HUES64 (cell line): Measurements from ENCODE around the gene RBP7.

ENCODE experiments used
- H3K27ac ChIP-seq: 2 replicates; pipeline ENCODE4 v1.7.0; 2013; ENCODE audit warnings: low read depth, low read length, inconsistent platforms
- H3K27me3 ChIP-seq: 2 replicates; pipeline ENCODE4 v1.6.1; 2013; ENCODE audit warnings: mild to moderate bottlenecking, low read length; ENCODE audit not compliant: insufficient read depth
- H3K36me3 ChIP-seq: 2 replicates; pipeline ENCODE4 v1.6.1; 2013; ENCODE audit warnings: mild to moderate bottlenecking, low read length; ENCODE audit not compliant: insufficient read depth
- H3K4me1 ChIP-seq: 2 replicates; pipeline ENCODE4 v1.6.1; 2013; ENCODE audit warnings: mild to moderate bottlenecking, low read length, moderate library complexity; ENCODE audit not compliant: insufficient read depth
- H3K4me3 ChIP-seq: 2 replicates; pipeline ENCODE4 v1.5.1; 2013; ENCODE audit warnings: mild to moderate bottlenecking, low read length, moderate library complexity
- H3K9ac ChIP-seq: 2 replicates; pipeline ENCODE4 v1.6.1; 2013; ENCODE audit warnings: mild to moderate bottlenecking, low read depth, low read length
- H3K9me3 ChIP-seq: 2 replicates; pipeline ENCODE4 v1.6.1; 2013; ENCODE audit warnings: low read depth, low read length; ENCODE audit not compliant: insufficient read depth
- WGBS: fragments of 150-250, 120-280 bp; methylation state at CpG from one replicate; pipeline ENCODE4 v1.1.7; 2013; ENCODE audit warnings: missing lambda C conversion rate; 5-methylcytosine and 5-hydroxymethylcytosine counted together

Gene RBP7

GRCh38 chr1:10031461-10031860 is 34.4 kb downstream of the RBP7 start:
- no peak overlapping the region for H3K4me3 ChIP-seq
- H3K4me1 ChIP-seq, result peaks cover 3% of the 10 kb centered on the region
- no peaks in the 10 kb centered on the region for H3K9me3 ChIP-seq
- H3K9ac ChIP-seq, result no peak overlapping the region
- no CpG with 5 or more reads among the region's 3 CpGs for WGBS
- no peaks in the 10 kb centered on the region for H3K27me3 ChIP-seq
- H3K36me3 ChIP-seq, result peaks cover 2% of the 10 kb centered on the region; the same call in 1 of the 2 replicates
- H3K27ac ChIP-seq, result no peak overlapping the region

GRCh38 chr1:10032590-10033358 is 35.7 kb downstream of the RBP7 start, which contains the start of gene UBE4B:
UBE4B (plus strand) TSS chr1:10032958; CDS start chr1:10033671, 713 bp downstream.
- Histone ChIP-seq H3K36me3 (peaks cover 11% of the 10 kb centered on the region), H3K4me3 (peak within 1 kb of the TSS; percentile 95), H3K4me1 (peaks cover 3% of the 10 kb centered on the region), H3K9ac (peak within 1 kb of the TSS; percentile 92), H3K9me3 (no peaks in the 10 kb centered on the region), H3K27me3 (no peaks in the 10 kb centered on the region), H3K27ac (peak within 1 kb of the TSS; percentile 94)
- under 1% methylated on average over 68 of the region's 73 CpGs for WGBS

GRCh38 chr1:10033359-10033845 is 36.4 kb downstream of the RBP7 start:
- Histone ChIP-seq H3K27ac (peak overlapping the region; percentile 94), H3K9me3 (no peaks in the 10 kb centered on the region), H3K9ac (peak overlapping the region; percentile 92), H3K36me3 (peaks cover 15% of the 10 kb centered on the region), H3K27me3 (no peaks in the 10 kb centered on the region), H3K4me1 (peaks cover 3% of the 10 kb centered on the region), H3K4me3 (peak overlapping the region; percentile 95)
- WGBS, result 1% methylated on average over 17 of the region's 19 CpGs

GRCh38 chr1:10042746-10043145 is 45.7 kb downstream of the RBP7 start:
- WGBS, result 94% methylated on average over 4 of the region's 4 CpGs
- peaks cover 6% of the 10 kb centered on the region for H3K36me3 ChIP-seq

GRCh38 chr1:10045480-10046355 is 48.7 kb downstream of the RBP7 start:
- H3K9me3 ChIP-seq, result no peaks in the 10 kb centered on the region
- H3K4me1 ChIP-seq, result peaks cover 21% of the 10 kb centered on the region
- H3K9ac ChIP-seq, result no peak overlapping the region
- no peaks in the 10 kb centered on the region for H3K27me3 ChIP-seq
- 90% methylated on average over 8 of the region's 8 CpGs for WGBS
- no peak overlapping the region for H3K27ac ChIP-seq
- H3K4me3 ChIP-seq, result no peak overlapping the region
- peaks cover 2% of the 10 kb centered on the region; the same call in 1 of the 2 replicates for H3K36me3 ChIP-seq

More at GRCh38 chr1:10042746-10043145, 45.7 kb downstream of the RBP7 start:
- H3K9me3 ChIP-seq, result no peaks in the 10 kb centered on the region
- H3K4me3 ChIP-seq, result no peak overlapping the region
- no peak overlapping the region for H3K27ac ChIP-seq
- peaks cover 21% of the 10 kb centered on the region for H3K4me1 ChIP-seq
- no peak overlapping the region for H3K9ac ChIP-seq
- no peaks in the 10 kb centered on the region for H3K27me3 ChIP-seq

- 87% methylated on average over 8 of the region's 8 CpGs for WGBS
- Histone ChIP-seq H3K9ac (no peak overlapping the region), H3K9me3 (no peaks in the 10 kb centered on the region), H3K27ac (no peak overlapping the region), H3K4me1 (peaks cover 21% of the 10 kb centered on the region), H3K36me3 (0 out of 2 replicates have a peak, but pooled peaks cover 2% of the 10 kb centered on the region), H3K4me3 (no peak overlapping the region), H3K27me3 (no peaks in the 10 kb centered on the region)
Observed at GRCh38 chr1:10046356-10047085, 49.5 kb downstream of the RBP7 start.

DNA sequence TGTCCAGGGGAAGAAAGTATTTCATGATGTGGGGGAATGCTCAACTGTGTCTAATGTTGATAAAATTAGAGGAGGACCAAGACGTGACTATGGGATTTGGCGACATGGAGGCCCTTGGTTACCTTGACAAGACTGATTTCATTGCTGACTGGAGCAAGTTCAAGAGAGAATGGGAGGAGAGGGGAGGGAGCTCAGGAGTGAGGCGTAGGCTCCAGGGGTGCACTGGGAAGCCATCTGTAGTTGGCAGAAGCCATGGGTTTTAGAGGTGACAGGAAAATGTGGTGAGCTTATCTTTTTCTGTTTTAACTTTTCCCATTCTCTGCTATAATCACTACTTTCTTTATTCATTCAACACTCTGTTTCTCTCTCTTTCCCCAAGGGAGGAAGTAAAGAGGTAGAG is 51.6 kb downstream of the RBP7 start:
- Histone ChIP-seq H3K4me3 (no peak overlapping the region), H3K9me3 (no peaks in the 10 kb centered on the region), H3K27ac (no peak overlapping the region), H3K27me3 (no peaks in the 10 kb centered on the region), H3K4me1 (peaks cover 21% of the 10 kb centered on the region), H3K9ac (no peak overlapping the region), H3K36me3 (0 out of 2 replicates have a peak, but pooled peaks cover 2% of the 10 kb centered on the region)
- WGBS, result 93% methylated on average over 3 of the region's 3 CpGs

GRCh38 chr1:10050611-10051010 is 53.6 kb downstream of the RBP7 start:
- no peak overlapping the region for H3K4me3 ChIP-seq
- H3K36me3 ChIP-seq, result 0 out of 2 replicates have a peak, but pooled peaks cover 2% of the 10 kb centered on the region
- no peaks in the 10 kb centered on the region for H3K27me3 ChIP-seq
- 96% methylated on average over 3 of the region's 3 CpGs for whole genome bisulfite sequencing
- H3K4me1 ChIP-seq, result peaks cover 16% of the 10 kb centered on the region
- no peak overlapping the region for H3K27ac ChIP-seq
- no peaks in the 10 kb centered on the region for H3K9me3 ChIP-seq
- H3K9ac ChIP-seq, result no peak overlapping the region

DNA sequence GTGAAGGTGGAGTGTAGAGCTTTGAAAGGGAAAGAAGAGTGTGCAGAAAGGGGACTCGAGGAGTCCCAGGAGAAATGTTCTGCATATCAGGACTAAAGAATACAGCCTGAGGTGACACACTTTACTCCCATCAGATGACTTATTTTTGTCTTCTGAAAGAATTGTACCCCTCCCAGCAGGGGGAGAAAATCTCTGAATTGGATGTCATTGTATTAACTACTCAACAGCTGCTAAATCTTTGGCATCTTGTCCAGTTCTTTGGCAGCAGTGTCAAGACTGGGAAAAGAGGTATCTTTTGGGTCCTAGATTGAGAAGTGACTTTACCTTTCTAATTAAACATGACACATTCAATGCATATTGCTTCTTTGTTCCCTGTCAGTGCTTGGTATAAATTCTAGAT is 54.6 kb downstream of the RBP7 start:
- Histone ChIP-seq H3K4me3 (no peak overlapping the region), H3K9me3 (no peaks in the 10 kb centered on the region), H3K27ac (no peak overlapping the region), H3K9ac (no peak overlapping the region), H3K36me3 (0 out of 2 replicates have a peak, but pooled peaks cover 2% of the 10 kb centered on the region), H3K4me1 (peaks cover 6% of the 10 kb centered on the region), H3K27me3 (no peaks in the 10 kb centered on the region)
- 83% methylated on average over 1 of the region's 1 CpG for WGBS

- Histone ChIP-seq H3K9ac (no peak overlapping the region), H3K4me1 (no peaks in the 10 kb centered on the region), H3K27ac (no peak overlapping the region), H3K4me3 (no peak overlapping the region), H3K27me3 (no peaks in the 10 kb centered on the region), H3K36me3 (0 out of 2 replicates have a peak, but pooled peaks cover 2% of the 10 kb centered on the region), H3K9me3 (no peaks in the 10 kb centered on the region)
- WGBS, result 94% methylated on average over 4 of the region's 4 CpGs
Observed at GRCh38 chr1:10052347-10052746, 55.3 kb downstream of the RBP7 start.
